Astrocyte of the cerebellum (primary cell): ENCODE measurements around the gene KCNH1.

ENCODE experiments used
- DNase-seq: peaks from one replicate; pipeline ENCODE4 v3.0.0-alpha.2; 2011; ENCODE audit warnings: low read depth
- H3K4me3 ChIP-seq: 2 replicates; pipeline ENCODE4 v1.5.1; 2011; ENCODE audit warnings: mild to moderate bottlenecking, low read depth, low read length, moderate library complexity
- CTCF ChIP-seq: IDR thresholded peaks from 2 replicates; pipeline ENCODE4 v1.5.1; 2012; ENCODE audit warnings: low read length, low read depth, moderate library complexity, mild to moderate bottlenecking; ENCODE audit errors: missing control alignments
- in situ Hi-C: cut with HindIII; loops from 2 replicates; pipeline ENCODE4 v1.10.0; 2017; ENCODE audit warnings: low sequenced_read_pairs

Gene KCNH1

GRCh38 chr1:210855440-210855839 lies 278.5 kb downstream of the KCNH1 start:
- DNase-seq, result no peak
- in situ Hi-C loops, result no loop called here
- no peak overlapping the region for H3K4me3 ChIP-seq
- no peak for TF ChIP-seq CTCF

- in situ Hi-C loops, result no loop called here
- TF ChIP-seq CTCF, result no peak
- H3K4me3 ChIP-seq, result no peak overlapping the region
- DNase-seq, result no peak
These were observed 280.7 kb downstream of the KCNH1 start for GRCh38 chr1:210853276-210853675.

GRCh38 chr1:210850556-210850955 lies 283.4 kb downstream of the KCNH1 start:
- no peak for TF ChIP-seq CTCF
- in situ Hi-C loops, result no loop called here
- no peak overlapping the region for H3K4me3 ChIP-seq
- no peak for DNase-seq

- no peak for DNase-seq
- TF ChIP-seq CTCF, result no peak
- in situ Hi-C loops, result no loop called here
- H3K4me3 ChIP-seq, result no peak overlapping the region
These were observed 285.5 kb downstream of the KCNH1 start for GRCh38 chr1:210848474-210848873.

- DNase-seq, result no peak
- no peak overlapping the region for H3K4me3 ChIP-seq
- in situ Hi-C loops, result no loop called here
- no peak for TF ChIP-seq CTCF
These were observed 291.9 kb downstream of the KCNH1 start for GRCh38 chr1:210841926-210842625.

GRCh38 chr1:210830034-210831028 lies 303.6 kb downstream of the KCNH1 start:
- H3K4me3 ChIP-seq, result no peak overlapping the region
- no peak for DNase-seq
- in situ Hi-C loops, result no loop called here
- no peak for TF ChIP-seq CTCF
